H1 (cell line): ENCODE results near the gene ABCC4. TPM values are rescaled to one million over a fixed set of nuclear protein-coding genes. Genes with fewer than 3 reads are reported as not detected.

ENCODE experiments used
- CTCF ChIA-PET: fragments of 300-600 bp; sonication (Branson Sonifier 250); formaldehyde crosslinking; loops from one replicate; lab custom pipeline; 2021; ENCODE audit not compliant: partially characterized antibody; lab: Charles Lee
- POLR2A ChIA-PET: fragments of 300-600 bp; sonication (Branson Sonifier 250); formaldehyde crosslinking; loops from one replicate; lab custom pipeline; 2021; ENCODE audit warnings: inconsistent platforms; ENCODE audit not compliant: partially characterized antibody; lab: Charles Lee
- DNase-seq, 2 experiments: peaks; one replicate each; pipeline versions ENCODE4 v3.0.0 to v3.0.0-alpha.2; 2010 to 2022; ENCODE audit warnings: low spot score in 2 of 2, low read depth in 1 of 2, mixed read lengths in 1 of 2
- FAIRE-seq: peaks from 2 replicates; lab custom pipeline; 2011; peaks lifted over from hg19 to GRCh38; lab: Jason Lieb, UNC
- H2AFZ ChIP-seq: 2 replicates; pipeline ENCODE4 v1.8.1; 2012; ENCODE audit warnings: low read length, inconsistent platforms
- H2AK5ac ChIP-seq: 2 replicates; pipeline ENCODE4 v1.6.1; 2013; ENCODE audit warnings: low read depth, low read length
- H2BK120ac ChIP-seq: replicated peaks from 2 replicates; pipeline ENCODE3; 2013; ENCODE audit warnings: low read depth, low read length, inconsistent platforms
- H2BK12ac ChIP-seq: 2 replicates; pipeline ENCODE4 v1.6.1; 2013; ENCODE audit warnings: low read depth, low read length
- H2BK15ac ChIP-seq: 2 replicates; pipeline ENCODE4 v1.6.1; 2013; ENCODE audit warnings: low read length
- H2BK20ac ChIP-seq: 2 replicates; pipeline ENCODE4 v1.6.1; 2013; ENCODE audit warnings: low read length
- H2BK5ac ChIP-seq: 2 replicates; pipeline ENCODE4 v1.6.1; 2013; ENCODE audit warnings: low read depth, low read length
- H3K14ac ChIP-seq: 2 replicates; pipeline ENCODE4 v1.6.1; 2013; ENCODE audit warnings: inconsistent platforms; ENCODE audit not compliant: insufficient read length
- H3K18ac ChIP-seq: 2 replicates; pipeline ENCODE4 v1.6.1; 2013; ENCODE audit warnings: low read length; ENCODE audit errors: extremely low read depth
- H3K23ac ChIP-seq: 2 replicates; pipeline ENCODE4 v1.6.1; 2013; ENCODE audit warnings: inconsistent platforms; ENCODE audit not compliant: insufficient read length
- H3K23me2 ChIP-seq: 2 replicates; pipeline ENCODE4 v1.6.1; 2013; ENCODE audit warnings: low read depth, low read length
- H3K27ac ChIP-seq: 2 replicates; pipeline ENCODE4 v1.6.1; 2011; ENCODE audit warnings: low read depth, low read length, inconsistent platforms
- H3K27me3 ChIP-seq, 4 experiments: replicated peaks in 1 of 4; 1 replicate in 1 of 4; 2 replicates in 3 of 4; pipeline versions ENCODE4 v1.6.1 to v1.8.1; 2011 to 2013; ENCODE audit warnings: low read length in 3 of 4, mild to moderate bottlenecking in 3 of 4, inconsistent platforms in 2 of 4, mixed read lengths in 2 of 4, moderate library complexity in 1 of 4; ENCODE audit not compliant: control insufficient read depth in 3 of 4, insufficient read depth in 3 of 4; ENCODE audit errors: extremely low read depth in 1 of 4
- H3K36me3 ChIP-seq, 4 experiments: 2 replicates each; pipeline versions ENCODE4 v1.6.1 to v1.8.1; 2011 to 2013; ENCODE audit warnings: mild to moderate bottlenecking in 4 of 4, low read length in 3 of 4, moderate library complexity in 2 of 4, control low read depth in 1 of 4, inconsistent platforms in 1 of 4; ENCODE audit not compliant: insufficient read depth in 4 of 4, control insufficient read depth in 2 of 4
- H3K4ac ChIP-seq: replicated peaks from 2 replicates; pipeline ENCODE3; 2013; ENCODE audit warnings: low read length, low read depth, mixed read lengths, inconsistent platforms; ENCODE audit not compliant: insufficient read length
- H3K4me1 ChIP-seq, 4 experiments: replicated peaks in 1 of 4; 1 replicate in 1 of 4; 2 replicates in 3 of 4; pipeline versions ENCODE4 v1.6.1 to v1.8.1; 2011 to 2013; ENCODE audit warnings: low read length in 3 of 4, inconsistent platforms in 2 of 4, mixed read lengths in 1 of 4; ENCODE audit not compliant: insufficient read depth in 4 of 4, control insufficient read depth in 3 of 4
- H3K4me2 ChIP-seq, 2 experiments: 2 replicates each; pipeline versions ENCODE4 v1.6.1 to v1.8.1; 2011 to 2013; ENCODE audit warnings: low read depth in 2 of 2, low read length in 2 of 2, control low read depth in 1 of 2, inconsistent platforms in 1 of 2, mild to moderate bottlenecking in 1 of 2; ENCODE audit not compliant: insufficient read depth in 1 of 2
- H3K4me3 ChIP-seq, 4 experiments: fragments of 200-600, 300-600 bp in 1 of 4; sonication (generic), shearing (Covaris generic), sonication (Bioruptor Twin) in 1 of 4; 2 replicates each; pipeline versions ENCODE4 v1.5.1 to v1.8.1; 2011 to 2016; ENCODE audit warnings: low read length in 4 of 4, low read depth in 3 of 4, control low read depth in 2 of 4, inconsistent platforms in 2 of 4, mild to moderate bottlenecking in 2 of 4, mixed read lengths in 1 of 4, moderate library complexity in 1 of 4; ENCODE audit not compliant: insufficient read depth in 2 of 4; ENCODE audit errors: extremely low read depth in 1 of 4
- H3K56ac ChIP-seq: replicated peaks from 2 replicates; pipeline ENCODE3; 2013; ENCODE audit warnings: low read depth, mild to moderate bottlenecking, mixed read lengths, low read length, inconsistent platforms; ENCODE audit not compliant: insufficient read length
- H3K79me1 ChIP-seq: 2 replicates; pipeline ENCODE4 v1.6.1; 2013; ENCODE audit warnings: low read depth, low read length, control low read depth
- H3K79me2 ChIP-seq, 2 experiments: 2 replicates each; pipeline versions ENCODE4 v1.6.1 to v1.8.1; 2012 to 2013; ENCODE audit warnings: low read length in 2 of 2, mild to moderate bottlenecking in 2 of 2, inconsistent platforms in 1 of 2; ENCODE audit not compliant: insufficient read depth in 2 of 2, control insufficient read depth in 1 of 2
- H3K9ac ChIP-seq, 4 experiments: replicated peaks in 1 of 4; 1 replicate in 1 of 4; 2 replicates in 3 of 4; pipeline versions ENCODE4 v1.6.1 to v1.8.1; 2011 to 2013; ENCODE audit warnings: low read depth in 3 of 4, low read length in 3 of 4, control low read depth in 2 of 4, mild to moderate bottlenecking in 2 of 4, moderate library complexity in 2 of 4, inconsistent platforms in 1 of 4; ENCODE audit errors: extremely low read depth in 1 of 4
- H3K9me3 ChIP-seq, 2 experiments: 2 replicates each; pipeline versions ENCODE4 v1.6.1 to v1.8.1; 2012 to 2013; ENCODE audit warnings: mild to moderate bottlenecking in 2 of 2, moderate library complexity in 2 of 2, control low read depth in 1 of 2, inconsistent platforms in 1 of 2, low read depth in 1 of 2, low read length in 1 of 2, mixed read lengths in 1 of 2; ENCODE audit not compliant: insufficient read depth in 2 of 2
- H4K20me1 ChIP-seq, 2 experiments: replicated peaks in 1 of 2; 2 replicates each; pipeline versions ENCODE3 to v1.8.1; 2011 to 2013; ENCODE audit warnings: inconsistent platforms in 2 of 2, low read length in 2 of 2, mild to moderate bottlenecking in 1 of 2; ENCODE audit not compliant: insufficient read depth in 2 of 2, control insufficient read depth in 1 of 2
- H4K5ac ChIP-seq: 2 replicates; pipeline ENCODE4 v1.6.1; 2013; ENCODE audit warnings: low read length, low read depth, mixed read lengths, inconsistent platforms; ENCODE audit not compliant: insufficient read length
- H4K8ac ChIP-seq: 2 replicates; pipeline ENCODE4 v1.8.0; 2013; ENCODE audit warnings: mild to moderate bottlenecking, moderate library complexity, low read length, inconsistent platforms; ENCODE audit not compliant: insufficient read depth; ENCODE audit errors: extremely low read depth
- H4K91ac ChIP-seq: replicated peaks from 2 replicates; pipeline ENCODE3; 2013; ENCODE audit warnings: low read length, mixed read lengths, inconsistent platforms; ENCODE audit not compliant: insufficient read length
- CTBP2 ChIP-seq: IDR thresholded peaks from 2 replicates; pipeline ENCODE4 v1.7.0; 2011; ENCODE audit warnings: borderline replicate concordance, mild to moderate bottlenecking, moderate library complexity, mixed read lengths, low read length; ENCODE audit not compliant: insufficient read depth, insufficient read length
- EP300 ChIP-seq, 2 experiments: IDR thresholded peaks; 1 replicate in 1 of 2; 2 replicates in 1 of 2; pipeline ENCODE4 v1.6.1; 2011 to 2012; ENCODE audit warnings: low read depth in 2 of 2, low read length in 2 of 2, mild to moderate bottlenecking in 2 of 2, borderline replicate concordance in 1 of 2, inconsistent platforms in 1 of 2, moderate library complexity in 1 of 2
- HDAC6 ChIP-seq: IDR thresholded peaks from one replicate; pipeline ENCODE4 v1.7.1; 2012; ENCODE audit warnings: low read depth, mild to moderate bottlenecking, inconsistent platforms, low read length, moderate library complexity
- JUND ChIP-seq: IDR thresholded peaks from 2 replicates; pipeline ENCODE4 v1.6.1; 2011; ENCODE audit warnings: mild to moderate bottlenecking, improper control_type of control experiment, low read length
- NANOG ChIP-seq: IDR thresholded peaks from 2 replicates; pipeline ENCODE4 v1.6.1; 2011; ENCODE audit warnings: low read length, low read depth, mild to moderate bottlenecking, inconsistent platforms; ENCODE audit not compliant: insufficient read depth, poor library complexity, severe bottlenecking
- POLR2AphosphoS5 ChIP-seq: IDR thresholded peaks from 2 replicates; pipeline ENCODE4 v1.6.1; 2011; ENCODE audit warnings: low read depth, low read length
- POU5F1 ChIP-seq: IDR thresholded peaks from 2 replicates; pipeline ENCODE4 v1.6.1; 2011; ENCODE audit warnings: low read depth, mild to moderate bottlenecking, low read length, moderate library complexity
- SIN3A ChIP-seq, 2 experiments: IDR thresholded peaks in 1 of 2; conservative IDR thresholded peaks in 1 of 2; 2 replicates each; pipeline ENCODE4 v1.6.1; 2011 to 2012; ENCODE audit warnings: low read length in 2 of 2, improper control_type of control experiment in 1 of 2, low read depth in 1 of 2, mild to moderate bottlenecking in 1 of 2
- SIRT6 ChIP-seq: IDR thresholded peaks from one replicate; pipeline ENCODE4 v1.7.1; 2012; ENCODE audit warnings: low read length, inconsistent platforms
- SP4 ChIP-seq: IDR thresholded peaks from 2 replicates; pipeline ENCODE4 v1.6.1; 2012; ENCODE audit warnings: low read length, inconsistent platforms
- SUZ12 ChIP-seq: fragments of 200-600 bp; sonication (generic); IDR thresholded peaks from 2 replicates; pipeline ENCODE4 v1.6.1; 2012; ENCODE audit warnings: mild to moderate bottlenecking, inconsistent platforms, low read length, moderate library complexity, mixed read lengths
- TBP ChIP-seq: IDR thresholded peaks from 2 replicates; pipeline ENCODE4 v1.6.1; 2011; ENCODE audit warnings: low read depth, low read length, improper control_type of control experiment
- TCF12 ChIP-seq: IDR thresholded peaks from 2 replicates; pipeline ENCODE4 v1.6.1; 2011; ENCODE audit warnings: low read depth, mild to moderate bottlenecking, low read length
- WGBS, 2 experiments: shearing (Covaris generic) in 1 of 2; methylation state at CpG; one replicate each; pipeline versions ENCODE4 v1.1.6 to v1.1.7; 2013 to 2015; ENCODE audit warnings: low lambda C conversion rate in 2 of 2, mixed read lengths in 2 of 2, inconsistent platforms in 1 of 2, low coverage in 1 of 2, missing lambda C conversion rate in 1 of 2; ENCODE audit not compliant: insufficient replicate concordance in 2 of 2, insufficient coverage in 1 of 2, insufficient read length in 1 of 2; ENCODE audit errors: extremely low coverage in 1 of 2, missing lambda C conversion rate in 1 of 2; 5-methylcytosine and 5-hydroxymethylcytosine counted together
- polyA plus RNA-seq, 7 experiments: library from polyadenylated mRNA; depleted of rRNA in 3 of 7; stranded (reverse) in 5 of 7; unstranded in 2 of 7; fragments of >200 nt in 5 of 7; fragments of 200-250 nt in 2 of 7; gene quantifications; 1 replicate in 5 of 7; 2 replicates in 1 of 7; 4 replicates in 1 of 7; pipeline versions ENCODE4 v1.2.1 to v1.2.3, GENCODE V29; 2011 to 2013; ENCODE audit warnings: missing spikeins in 2 of 7, mixed read lengths in 2 of 7
- total RNA-seq: library from RNA; stranded (reverse); fragmentation: NEBNext Ultra II Directional; extraction: Animal tissue kit (Norgen Biotek cat#: 25700); gene quantifications from 2 replicates; pipeline ENCODE4 v1.2.1, GENCODE V29; 2021
- TF ChIP-seq, protein P1 (sequence below): IDR thresholded peaks from 2 replicates; pipeline ENCODE4 v1.6.1; 2012; ENCODE audit warnings: inconsistent platforms

ABCC4 gene
- total and polyA plus RNA-seq, 2 of the 8 experiments (the other 6 are each of a cell fraction or from before 2014, with no cell fraction given) = 4.0 to 14.1 TPM

DNA sequence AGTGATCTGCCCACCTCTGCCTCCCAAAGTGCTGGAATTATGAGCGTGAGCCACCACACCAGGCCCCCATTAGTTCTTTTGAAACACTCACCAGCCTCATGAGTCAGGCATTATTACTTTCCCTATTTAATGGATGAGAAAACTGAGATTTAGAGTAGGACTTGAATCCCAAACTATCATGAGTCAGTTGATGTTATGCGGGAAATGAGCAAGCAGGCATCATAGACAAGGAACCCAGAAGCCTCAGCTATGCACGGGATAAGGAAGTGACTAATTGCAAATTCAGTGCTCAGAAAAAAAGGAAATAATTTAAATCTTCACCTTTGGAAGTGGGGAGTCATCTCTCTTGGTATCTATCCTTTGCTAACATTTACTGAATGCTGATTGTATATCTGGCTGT, 217.5 kb downstream of the ABCC4 start:
- H3K14ac ChIP-seq = no peak overlapping the region
- H3K27me3 ChIP-seq = no peaks in the 10 kb centered on the region
- ChIA-PET POLR2A (no interaction called here), CTCF (no interaction called here)
- H3K23me2 ChIP-seq = no peaks in the 10 kb centered on the region
- H3K23ac ChIP-seq = no peak overlapping the region
- no peaks in the 10 kb centered on the region for H3K9me3 ChIP-seq
- H3K4me2 ChIP-seq = no peak overlapping the region
- H3K36me3 ChIP-seq = no peaks in the 10 kb centered on the region
- H2BK120ac ChIP-seq = no peak overlapping the region
- no peaks in the 10 kb centered on the region for H3K4me1 ChIP-seq
- H2BK5ac ChIP-seq = no peak overlapping the region
- no peak overlapping the region for H3K56ac ChIP-seq
- no peak overlapping the region for H4K91ac ChIP-seq
- no peak overlapping the region for H4K8ac ChIP-seq
- H4K5ac ChIP-seq = no peak overlapping the region
- H4K20me1 ChIP-seq = no peaks in the 10 kb centered on the region
- no peak for FAIRE-seq
- no peak overlapping the region for H2BK20ac ChIP-seq
- H3K9ac ChIP-seq = no peak overlapping the region
- no peak for DNase-seq
- H2AK5ac ChIP-seq = no peak overlapping the region
- H3K27ac ChIP-seq = no peak overlapping the region
- no peaks in the 10 kb centered on the region for H3K79me1 ChIP-seq
- no peaks in the 10 kb centered on the region for H3K79me2 ChIP-seq
- no peak overlapping the region for H3K4ac ChIP-seq
- H2AFZ ChIP-seq = no peak overlapping the region
- H2BK15ac ChIP-seq = no peak overlapping the region
- H3K4me3 ChIP-seq = no peak overlapping the region
- no peak overlapping the region for H2BK12ac ChIP-seq
- 94% methylated on average over 3 of the region's 3 CpGs; no CpG with 5 or more reads in 1 of the 2 experiments for WGBS, 2 experiments
- no peak overlapping the region for H3K18ac ChIP-seq
- TF ChIP-seq CTBP2 (no peak), EP300 (IDR thresholded peaks at IDR 0.05; ENCODE audit: borderline replicate concordance in 1 of 2, low read depth in 2 of 2, low read length in 2 of 2) (no peak), HDAC6 (no peak), SIN3A (conservative IDR thresholded peaks at IDR 0.05 in 1 of 2, IDR thresholded peaks at IDR 0.05 in 1 of 2; ENCODE audit: low read depth in 1 of 2, low read length in 2 of 2) (no peak), SIRT6 (no peak), SP4 (no peak), POLR2AphosphoS5 (no peak), NANOG (no peak), SUZ12 (no peak), TCF12 (no peak), JUND (no peak), TBP (no peak), POU5F1 (no peak)
- TF ChIP-seq, protein P1, sequence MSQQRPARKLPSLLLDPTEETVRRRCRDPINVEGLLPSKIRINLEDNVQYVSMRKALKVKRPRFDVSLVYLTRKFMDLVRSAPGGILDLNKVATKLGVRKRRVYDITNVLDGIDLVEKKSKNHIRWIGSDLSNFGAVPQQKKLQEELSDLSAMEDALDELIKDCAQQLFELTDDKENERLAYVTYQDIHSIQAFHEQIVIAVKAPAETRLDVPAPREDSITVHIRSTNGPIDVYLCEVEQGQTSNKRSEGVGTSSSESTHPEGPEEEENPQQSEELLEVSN = no peak
